Activated CD8-positive, alpha-beta memory T cell treated with anti-CD3 and anti-CD28 coated beads, Interleukin-2, amount 50 U/mL, for 48 hours (primary cell): ENCODE measurements around the gene TSGA10IP.
"Not testable (repeated sequence)": the region's sequence is repeated elsewhere in the genome, so short reads cannot be mapped to it uniquely, and the experiment has no call there.

ENCODE experiments used
- DNase-seq: peaks from one replicate; pipeline ENCODE4 v3.0.0-alpha.2; 2020

TSGA10IP gene

GRCh38 chr11:65947603-65948125 lies 2.4 kb downstream of the TSGA10IP start:
- DNase-seq = no peak

DNA sequence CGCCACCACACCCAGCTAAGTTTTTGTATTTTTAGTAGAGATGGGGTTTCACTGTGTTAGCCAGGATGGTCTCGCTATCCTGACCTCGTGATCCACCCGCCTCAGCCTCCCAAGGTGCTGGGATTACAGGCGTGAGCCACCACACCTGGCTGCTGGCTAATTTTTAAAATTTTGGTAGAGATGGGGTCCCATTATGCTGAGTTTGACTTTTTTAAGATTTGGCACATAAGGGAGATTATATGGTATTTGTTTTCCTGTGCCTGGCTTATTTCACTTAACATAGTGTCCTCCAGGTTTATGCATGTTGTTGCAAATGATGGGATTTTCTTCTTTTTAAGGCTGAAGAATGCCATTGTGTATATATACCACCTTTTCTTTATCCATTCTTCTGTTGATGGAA lies 5.4 kb downstream of the TSGA10IP start:
- DNase-seq = not testable (repeated sequence)

- DNase-seq = not testable (repeated sequence)
Observed at GRCh38 chr11:65951641-65952040, 6.4 kb downstream of the TSGA10IP start.

GRCh38 chr11:65952052-65952521 lies 6.8 kb downstream of the TSGA10IP start:
- no peak for DNase-seq

- DNase-seq = no peak
Observed at GRCh38 chr11:65953471-65953870, 8.2 kb downstream of the TSGA10IP start.

DNA sequence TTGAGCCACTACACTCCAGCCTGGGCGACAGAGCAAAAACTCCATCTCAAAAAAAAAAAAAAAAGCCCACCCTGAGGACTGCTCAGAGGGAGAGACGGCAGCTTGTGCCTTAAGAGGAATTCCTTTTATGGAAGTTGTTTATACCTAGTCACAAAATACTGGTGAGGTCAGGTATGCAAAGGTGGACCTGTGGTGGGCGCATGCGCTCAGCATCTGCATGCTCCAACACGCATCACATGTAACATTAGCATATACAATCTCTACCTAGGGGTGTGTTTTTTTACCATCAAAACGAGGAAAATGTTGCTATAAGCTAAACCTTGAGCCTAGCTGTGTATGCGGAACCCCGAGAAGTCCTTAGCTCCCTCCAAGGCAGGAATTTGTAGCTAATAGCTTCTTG lies 9.5 kb downstream of the TSGA10IP start:
- no peak for DNase-seq

DNA sequence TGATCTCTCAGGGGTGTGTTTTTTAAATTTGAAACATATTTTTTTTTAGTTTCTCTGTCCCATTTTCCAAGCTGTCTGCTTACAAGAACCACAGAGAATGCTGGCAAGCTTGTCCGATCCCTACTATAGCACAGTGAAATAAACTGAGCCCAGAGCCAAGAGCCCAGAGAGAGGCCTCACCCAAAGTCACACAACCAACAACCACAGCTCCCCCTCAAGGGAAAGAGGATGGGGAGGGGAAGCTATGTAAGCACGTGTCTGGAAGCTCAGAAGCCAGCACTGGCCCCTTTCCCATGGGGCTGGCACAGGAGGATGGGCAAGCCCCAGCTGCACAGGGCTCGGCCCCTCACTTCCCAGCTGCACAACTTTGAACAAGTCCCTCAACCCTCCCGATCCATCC lies 13.0 kb downstream of the TSGA10IP start:
- DNase-seq = no peak

DNA sequence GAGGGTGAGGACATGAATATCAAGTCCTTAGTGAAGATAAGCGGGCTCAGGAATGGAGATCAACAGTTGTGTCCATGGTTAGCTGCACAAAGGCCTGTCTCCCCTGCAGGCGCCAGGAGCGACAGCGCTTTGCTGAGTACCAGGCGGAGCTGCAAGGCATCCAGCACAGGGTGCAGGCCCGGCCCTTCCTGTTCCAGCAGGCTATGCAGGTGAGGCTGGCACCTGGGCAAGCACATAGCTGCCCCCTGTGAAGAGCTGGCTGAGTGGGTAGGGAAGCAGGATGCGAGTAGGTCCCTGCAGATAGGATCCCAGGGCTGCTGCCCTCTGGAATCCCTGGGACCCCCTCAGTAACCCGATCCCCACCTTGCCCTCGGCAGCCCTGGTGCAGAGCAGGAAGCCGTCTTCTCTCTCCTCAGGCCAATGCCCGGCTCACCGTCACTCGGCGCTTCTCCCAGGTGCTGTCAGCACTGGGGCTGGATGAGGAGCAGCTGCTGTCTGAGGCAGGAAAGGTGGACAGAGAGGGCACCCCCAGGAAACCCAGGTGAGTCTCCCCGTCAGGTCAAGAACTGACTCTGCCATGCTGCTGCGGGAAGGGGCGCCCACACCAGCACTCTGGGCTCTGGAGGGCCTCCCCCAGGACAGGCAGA lies 13.6 kb downstream of the TSGA10IP start:
- DNase-seq = no peak

- no peak for DNase-seq
Observed at GRCh38 chr11:65960824-65961266, 15.6 kb downstream of the TSGA10IP start.

- peak; percentile 97 for DNase-seq
Observed at GRCh38 chr11:65961267-65962140, 16.2 kb downstream of the TSGA10IP start, which contains the start of gene SART1. SART1 (plus strand) TSS chr11:65961734; CDS start chr11:65961781, 47 bp downstream.

DNA sequence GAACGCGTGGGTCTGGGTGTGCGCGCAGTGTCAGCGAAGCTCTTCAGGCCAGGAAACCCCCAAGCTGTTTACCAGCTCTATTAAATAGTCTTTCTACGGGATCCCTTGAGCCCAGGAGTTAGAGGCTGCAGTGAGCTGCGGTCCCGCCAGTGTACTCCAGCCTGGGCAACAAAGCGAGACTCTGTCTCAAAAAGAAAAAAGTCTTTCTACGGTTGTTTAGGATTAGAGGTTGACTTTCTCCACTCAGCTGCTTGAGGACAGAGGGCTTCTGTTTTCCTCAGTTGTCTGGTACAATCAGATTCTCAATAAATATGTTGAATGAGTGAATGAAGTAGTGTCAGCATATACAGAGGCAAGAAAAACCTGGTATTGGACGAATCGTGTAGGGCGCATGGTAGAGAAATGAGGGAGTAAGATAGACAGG lies 16.9 kb downstream of the TSGA10IP start:
- no peak for DNase-seq

- no peak for DNase-seq
Observed at GRCh38 chr11:65964906-65965305, 19.6 kb downstream of the TSGA10IP start.

DNA sequence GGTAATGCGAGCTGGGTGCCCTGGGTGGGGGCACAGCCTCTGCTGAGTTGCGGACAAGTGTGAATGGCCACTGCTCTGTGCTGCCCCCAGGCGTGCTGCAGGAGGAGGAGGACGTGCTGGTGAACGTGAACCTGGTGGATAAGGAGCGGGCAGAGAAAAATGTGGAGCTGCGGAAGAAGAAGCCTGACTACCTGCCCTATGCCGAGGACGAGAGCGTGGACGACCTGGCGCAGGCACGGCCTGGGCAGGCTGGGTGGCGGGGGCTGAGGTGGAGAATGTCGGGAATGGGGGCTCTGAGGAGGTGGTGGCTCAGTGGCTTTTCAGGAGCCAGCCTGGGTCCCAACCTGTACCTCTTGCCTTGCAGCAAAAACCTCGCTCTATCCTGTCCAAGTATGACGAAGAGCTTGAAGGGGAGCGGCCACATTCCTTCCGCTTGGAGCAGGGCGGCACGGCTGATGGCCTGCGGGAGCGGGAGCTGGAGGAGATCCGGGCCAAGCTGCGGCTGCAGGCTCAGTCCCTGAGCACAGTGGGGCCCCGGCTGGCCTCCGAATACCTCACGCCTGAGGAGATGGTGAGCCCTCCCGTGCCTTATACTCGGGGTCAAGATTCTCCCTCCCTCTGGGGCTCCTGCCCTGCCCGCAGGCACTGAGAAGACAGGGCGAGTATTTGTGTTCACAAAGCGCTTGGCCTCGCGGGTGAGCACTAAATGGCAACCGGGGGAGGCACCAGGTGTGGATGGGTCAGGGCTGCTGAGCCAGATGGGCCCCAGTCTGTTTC lies 20.9 kb downstream of the TSGA10IP start:
- DNase-seq = no peak

GRCh38 chr11:65967329-65967934 lies 22.2 kb downstream of the TSGA10IP start:
- no peak for DNase-seq

GRCh38 chr11:65968600-65969482 lies 23.6 kb downstream of the TSGA10IP start:
- no peak for DNase-seq

DNA sequence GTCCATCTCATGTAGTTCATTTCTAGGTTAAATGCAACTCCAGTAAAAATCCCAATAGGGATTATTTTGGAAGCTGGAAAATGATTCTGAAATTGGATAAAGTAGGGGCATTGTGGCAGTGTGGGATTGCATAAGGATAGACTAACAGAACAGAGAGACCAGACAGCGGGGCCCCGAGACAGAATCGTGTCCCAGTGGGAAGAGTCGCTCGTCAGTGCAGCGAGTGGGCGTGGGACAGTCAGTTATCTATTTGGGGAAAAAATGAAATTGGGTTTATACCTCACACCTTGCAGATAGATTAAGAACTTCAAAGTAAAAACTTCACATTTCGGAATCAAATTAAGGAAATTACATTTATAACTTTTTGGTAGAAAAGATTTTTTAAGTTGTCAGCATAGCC lies 26.8 kb downstream of the TSGA10IP start:
- no peak for DNase-seq

DNA sequence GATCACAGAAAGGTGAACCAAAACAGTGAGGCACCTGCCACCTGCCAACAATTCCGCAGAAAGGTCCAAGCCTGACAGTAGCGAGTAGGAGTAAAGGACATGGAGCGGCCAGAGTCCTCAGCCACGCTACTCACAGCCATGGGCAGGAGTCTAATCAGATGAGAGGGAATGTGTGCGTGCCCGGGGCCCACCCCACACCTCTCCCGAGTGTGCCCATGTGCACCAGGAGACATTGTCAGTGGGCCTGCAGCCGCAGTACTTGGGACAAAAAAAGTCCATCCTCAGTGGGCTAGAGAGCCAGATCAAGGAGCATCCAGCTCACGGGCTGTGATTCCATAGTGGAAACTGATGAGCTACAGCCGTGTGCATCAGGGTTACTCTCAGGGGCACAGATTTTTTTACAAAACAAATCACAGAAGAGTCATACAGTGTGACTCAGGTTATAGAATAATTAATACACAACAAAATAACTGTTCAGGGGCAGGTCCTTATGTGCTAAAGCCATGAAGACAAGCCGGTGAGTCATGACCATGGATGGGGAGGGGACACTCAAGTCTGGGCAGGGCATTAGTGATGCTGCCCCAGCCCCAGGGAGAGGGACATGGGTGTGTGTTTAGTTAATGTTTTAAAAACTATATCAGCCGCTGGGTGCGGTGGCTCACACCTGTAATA lies 28.3 kb downstream of the TSGA10IP start:
- no peak for DNase-seq

- DNase-seq = no peak
Observed at GRCh38 chr11:65975771-65976170, 30.5 kb downstream of the TSGA10IP start.

DNA sequence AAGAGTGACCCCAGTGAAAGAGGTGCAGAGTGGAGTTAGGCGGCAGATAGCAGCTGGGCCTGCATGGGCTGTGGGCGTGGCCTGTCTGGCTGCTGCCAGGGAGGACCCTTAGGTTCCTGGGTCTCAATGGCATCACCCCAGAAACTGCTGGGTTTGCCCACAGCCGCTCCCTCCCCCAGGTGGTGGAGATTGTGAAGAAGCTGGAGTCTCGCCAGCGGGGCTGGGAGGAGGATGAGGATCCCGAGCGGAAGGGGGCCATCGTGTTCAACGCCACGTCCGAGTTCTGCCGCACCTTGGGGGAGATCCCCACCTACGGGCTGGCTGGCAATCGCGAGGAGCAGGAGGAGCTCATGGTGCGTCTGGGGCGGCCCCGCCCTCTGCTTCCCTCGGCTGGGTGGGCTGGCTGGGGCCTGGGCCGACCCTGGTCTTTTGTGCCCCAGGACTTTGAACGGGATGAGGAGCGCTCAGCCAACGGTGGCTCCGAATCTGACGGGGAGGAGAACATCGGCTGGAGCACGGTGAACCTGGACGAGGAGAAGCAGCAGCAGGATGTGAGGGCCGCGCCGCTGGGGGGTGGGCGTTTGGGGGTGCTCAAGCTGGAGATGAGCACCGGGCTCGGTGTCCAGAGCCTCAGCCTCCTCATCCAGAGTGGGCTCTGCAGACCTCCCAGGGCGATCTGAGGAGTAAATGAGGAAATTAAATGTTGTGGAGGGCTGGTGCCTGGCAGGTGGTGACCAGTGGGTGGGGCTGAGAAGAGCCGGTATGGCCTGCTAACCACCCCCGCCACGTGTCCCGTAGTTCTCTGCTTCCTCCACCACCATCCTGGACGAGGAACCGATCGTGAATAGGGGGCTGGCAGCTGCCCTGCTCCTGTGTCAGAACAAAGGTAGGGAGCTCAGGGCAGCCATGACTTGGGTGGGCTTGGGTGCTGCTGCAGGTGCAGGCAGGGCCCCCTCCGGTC lies 31.2 kb downstream of the TSGA10IP start:
- no peak for DNase-seq
